Sigmoid colon (tissue), 4 donors: Measurements from ENCODE around the gene IER2.

Experiments used
- CTCF ChIP-seq, 4 experiments: fragments of 450-650 bp in 3 of 4; fragments of 200-600 bp in 1 of 4; IDR thresholded peaks; one replicate each; pipeline ENCODE4 v1.5.1; 2016 to 2019; ENCODE audit warnings: antibody characterized with exemption in 4 of 4, mild to moderate bottlenecking in 3 of 4, moderate library complexity in 2 of 4
- POLR2A ChIP-seq, 2 donors: fragments of 450-650 bp; IDR thresholded peaks; one replicate each; pipeline ENCODE4 v1.6.1; 2016; ENCODE audit warnings: antibody characterized with exemption in 2 of 2, mild to moderate bottlenecking in 2 of 2, moderate library complexity in 2 of 2
- POLR2AphosphoS5 ChIP-seq, 4 donors: sonication (generic); formaldehyde crosslinking; IDR thresholded peaks; one replicate each; pipeline ENCODE4 v1.6.1; 2017; ENCODE audit warnings: antibody characterized with exemption in 4 of 4

GRCh38 chr19:13171146-13171545, 20.9 kb downstream of the IER2 start:
- no peak for TF ChIP-seq CTCF (IDR thresholded peaks at IDR 0.05)
- TF ChIP-seq POLR2AphosphoS5 (IDR thresholded peaks at IDR 0.05): no peak
- no peak for TF ChIP-seq POLR2A (IDR thresholded peaks at IDR 0.05)
